CD4-positive, alpha-beta memory T cell (primary cell): ENCODE data around the gene TCP10L. TPM values are rescaled to one million over a fixed set of nuclear protein-coding genes. Genes with fewer than 3 reads are reported as not detected.
A peak's percentile ranks its signal among the peaks of the same experiment; 100 is the strongest.

ENCODE experiments used
- CTCF ChIA-PET: fragments of 350-600 bp; sonication (Branson Sonifier 250); formaldehyde crosslinking; loops from one replicate; lab custom pipeline; 2021; ENCODE audit warnings: inconsistent platforms; ENCODE audit not compliant: partially characterized antibody; lab: Charles Lee
- POLR2A ChIA-PET: fragments of 350-600 bp; sonication (Branson Sonifier 250); formaldehyde crosslinking; loops from one replicate; lab custom pipeline; 2021; ENCODE audit not compliant: partially characterized antibody; lab: Charles Lee
- DNase-seq, 5 donors: peaks; one replicate each; pipeline versions ENCODE4 v3.0.0 to v3.0.0-alpha.2; 2020 to 2022; ENCODE audit warnings: mixed read lengths in 1 of 5
- H3K27ac ChIP-seq: one replicate; pipeline ENCODE4 v1.7.0; 2013; ENCODE audit warnings: low read depth, low read length
- H3K27me3 ChIP-seq: 2 replicates; pipeline ENCODE4 v1.7.0; 2013; ENCODE audit warnings: mild to moderate bottlenecking, low read length, moderate library complexity; ENCODE audit not compliant: insufficient read depth
- H3K36me3 ChIP-seq: 2 replicates; pipeline ENCODE4 v1.7.0; 2013; ENCODE audit warnings: mild to moderate bottlenecking, low read length, moderate library complexity; ENCODE audit not compliant: insufficient read depth
- H3K4me1 ChIP-seq: 2 replicates; pipeline ENCODE4 v1.7.0; 2013; ENCODE audit warnings: mild to moderate bottlenecking, low read length, moderate library complexity; ENCODE audit not compliant: insufficient read depth
- H3K4me3 ChIP-seq, 2 donors: one replicate each; pipeline ENCODE4 v1.7.0; 2013; ENCODE audit warnings: low read length in 2 of 2, mild to moderate bottlenecking in 1 of 2
- H3K9me3 ChIP-seq, 2 donors: one replicate each; pipeline ENCODE4 v1.7.0; 2013; ENCODE audit warnings: low read length in 2 of 2, control low read depth in 1 of 2; ENCODE audit not compliant: control insufficient read depth in 1 of 2
- H3K27ac Mint-ChIP-seq, 7 donors: one replicate each; pipeline ENCODE4 v1.8.0; 2020 to 2021; ENCODE audit warnings: mixed read lengths in 7 of 7, mild to moderate bottlenecking in 6 of 7, inconsistent platforms in 3 of 7, moderate library complexity in 3 of 7
- H3K27me3 Mint-ChIP-seq, 2 donors: one replicate each; pipeline ENCODE4 v1.8.0; 2020 to 2021; ENCODE audit warnings: mixed read lengths in 2 of 2
- H3K36me3 Mint-ChIP-seq, 2 donors: one replicate each; pipeline ENCODE4 v1.8.0; 2020 to 2021; ENCODE audit warnings: mixed read lengths in 2 of 2, inconsistent platforms in 1 of 2, mild to moderate bottlenecking in 1 of 2
- H3K4me1 Mint-ChIP-seq, 4 donors: one replicate each; pipeline ENCODE4 v1.8.0; 2020 to 2021; ENCODE audit warnings: mixed read lengths in 4 of 4, mild to moderate bottlenecking in 1 of 4
- H3K4me3 Mint-ChIP-seq, 8 donors: one replicate each; pipeline ENCODE4 v1.8.0; 2020 to 2021; ENCODE audit warnings: mixed read lengths in 8 of 8, mild to moderate bottlenecking in 7 of 8, moderate library complexity in 6 of 8, inconsistent platforms in 3 of 8
- H3K9me3 Mint-ChIP-seq, 8 donors: one replicate each; pipeline ENCODE4 v1.8.0; 2020 to 2021; ENCODE audit warnings: mixed read lengths in 8 of 8, mild to moderate bottlenecking in 5 of 8, inconsistent platforms in 3 of 8, moderate library complexity in 1 of 8
- intact Hi-C: fragments of 100-400 bp; cut with micrococcal nuclease; formaldehyde crosslinking; loops from one replicate; pipeline ENCODE4 v1.15.1; 2023
- polyA plus RNA-seq, 2 donors: library from polyadenylated mRNA; unstranded; fragments of 300-500 nt; fragmentation: Illumina TruSeq; gene quantifications; one replicate each; pipeline ENCODE4 v1.2.3, GENCODE V29; 2021
- total RNA-seq, 2 experiments: library from RNA; stranded (reverse); gene quantifications; one replicate each; pipeline ENCODE4 v1.2.3, GENCODE V29; 2021

TCP10L gene
- total and polyA plus RNA-seq, 4 experiments from 2014 or later = 0.10 to 1.0 (median 0.55) TPM; not detected in 1

DNA sequence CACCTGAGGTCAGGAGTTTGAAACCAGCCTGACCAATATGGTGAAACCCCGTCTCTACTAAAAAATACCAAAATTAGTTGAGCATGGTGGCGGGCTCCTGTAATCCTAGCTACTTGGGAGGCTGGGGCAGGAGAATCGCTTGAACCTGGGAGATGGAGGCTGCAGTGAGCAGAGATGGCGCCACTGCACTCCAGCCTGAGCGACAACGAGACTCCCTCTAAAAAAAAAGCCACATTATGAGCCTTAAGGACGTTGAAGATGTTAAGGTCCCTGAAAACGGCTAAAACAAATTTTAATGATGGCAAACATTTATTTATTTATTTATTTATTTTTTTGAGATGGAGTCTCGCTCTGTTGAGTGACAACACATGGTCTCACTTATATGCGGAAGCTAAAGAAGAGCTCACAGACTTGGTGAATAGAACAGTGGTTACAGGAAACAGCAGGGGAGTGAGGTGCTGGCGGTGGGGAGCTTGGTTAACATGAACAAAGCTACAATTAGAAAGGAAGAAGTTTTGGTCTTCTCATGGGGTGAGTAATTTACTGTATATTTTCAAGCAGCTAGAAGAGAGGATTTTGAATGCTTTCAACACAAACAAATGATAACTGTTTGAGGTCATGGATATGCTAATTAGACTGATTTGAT lies 47.1 kb downstream of the TCP10L start:
- POLR2A ChIA-PET = interaction anchor here (1.0 to 1.1 kb wide), 2 partner anchors 31 to 126 kb away, joined by 3 read pairs; no protein-coding TSS in a partner anchor
- Mint-ChIP-seq H3K27ac (peak overlapping the region in 1 of 7 donors; percentile 8), H3K4me1 (peaks cover 11 to 26% (median 18%) of the 10 kb centered on the region in 4 donors), H3K36me3 (peaks cover 0 to 4% of the 10 kb centered on the region in 2 donors), H3K4me3 (peak overlapping the region in 3 of 8 donors; percentile 24 to 65 (median 57)), H3K9me3 (no peaks in the 10 kb centered on the region), H3K27me3 (no peaks in the 10 kb centered on the region)
- Histone ChIP-seq H3K27ac (no peak overlapping the region), H3K36me3 (no peaks in the 10 kb centered on the region), H3K4me1 (peaks cover 15% of the 10 kb centered on the region), H3K4me3 (no peak overlapping the region), H3K27me3 (no peaks in the 10 kb centered on the region), H3K9me3 (no peaks in the 10 kb centered on the region)
- CTCF ChIA-PET = interaction anchor here (1.0 kb wide), 2 partner anchors 31 to 32 kb away, joined by 3 read pairs; no protein-coding TSS in a partner anchor
- intact Hi-C loops = no loop called here
- DNase-seq = peak; percentile 10 to 39 (median 25)

DNA sequence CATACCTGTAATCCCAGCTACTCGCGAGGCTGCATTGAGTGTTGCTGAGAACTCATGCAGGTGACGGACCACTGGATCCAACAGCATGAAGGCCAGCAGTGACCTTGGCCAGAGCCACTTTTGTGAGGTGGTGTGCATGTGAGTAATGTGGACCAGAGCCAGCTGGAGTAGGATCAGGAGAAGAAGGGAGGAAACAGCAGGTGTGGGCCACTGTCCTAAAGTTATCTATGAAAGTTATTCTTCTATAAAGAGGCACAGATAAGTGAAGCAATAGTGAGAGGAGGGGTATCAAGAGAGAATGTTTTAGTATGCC lies 47.8 kb downstream of the TCP10L start:
- Histone ChIP-seq H3K27ac (no peak overlapping the region), H3K4me1 (peaks cover 15% of the 10 kb centered on the region), H3K4me3 (no peak overlapping the region), H3K9me3 (no peaks in the 10 kb centered on the region), H3K36me3 (no peaks in the 10 kb centered on the region), H3K27me3 (no peaks in the 10 kb centered on the region)
- ChIA-PET POLR2A (no interaction called here), CTCF (no interaction called here)
- Mint-ChIP-seq H3K4me3 (peak overlapping the region in 2 of 8 donors; percentile 3 to 29), H3K27ac (peak overlapping the region in 1 of 7 donors; percentile 39), H3K36me3 (peaks cover 0 to 8% of the 10 kb centered on the region in 2 donors), H3K27me3 (no peaks in the 10 kb centered on the region), H3K9me3 (no peaks in the 10 kb centered on the region), H3K4me1 (peaks cover 12 to 26% (median 19%) of the 10 kb centered on the region in 4 donors)
- intact Hi-C loops = no loop called here
- no peak for DNase-seq

DNA sequence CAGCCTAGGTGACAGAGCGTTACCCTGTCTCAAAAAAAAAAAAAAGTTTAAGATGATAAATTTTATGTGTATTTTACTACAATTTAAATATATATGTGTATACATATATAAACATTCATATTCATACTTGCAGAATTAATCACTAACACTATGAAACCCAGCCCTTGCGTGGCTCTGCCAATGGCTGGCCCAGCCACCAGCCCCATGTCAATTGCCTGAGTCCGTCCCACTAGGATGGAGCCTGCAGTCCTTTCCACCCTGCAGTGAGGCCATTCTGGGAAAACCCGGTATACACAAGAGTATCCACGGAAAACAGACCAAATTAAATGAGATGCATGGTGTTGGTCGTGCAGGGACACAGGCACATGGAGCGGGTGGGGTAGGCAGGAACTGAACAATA lies 49.7 kb downstream of the TCP10L start:
- ChIA-PET POLR2A (no interaction called here), CTCF (no interaction called here)
- no peaks in the 10 kb centered on the region for H3K9me3 Mint-ChIP-seq
- Histone ChIP-seq H3K9me3 (no peaks in the 10 kb centered on the region), H3K27me3 (no peaks in the 10 kb centered on the region), H3K27ac (no peak overlapping the region), H3K36me3 (no peaks in the 10 kb centered on the region), H3K4me3 (no peak overlapping the region), H3K4me1 (peaks cover 15% of the 10 kb centered on the region)
- H3K4me3 Mint-ChIP-seq = no peak overlapping the region
- intact Hi-C loops = no loop called here
- H3K27me3 Mint-ChIP-seq = no peaks in the 10 kb centered on the region
- H3K27ac Mint-ChIP-seq = no peak overlapping the region
- H3K36me3 Mint-ChIP-seq = peaks cover 0 to 8% of the 10 kb centered on the region in 2 donors
- DNase-seq = no peak
- peaks cover 12 to 30% (median 20%) of the 10 kb centered on the region in 4 donors for H3K4me1 Mint-ChIP-seq

DNA sequence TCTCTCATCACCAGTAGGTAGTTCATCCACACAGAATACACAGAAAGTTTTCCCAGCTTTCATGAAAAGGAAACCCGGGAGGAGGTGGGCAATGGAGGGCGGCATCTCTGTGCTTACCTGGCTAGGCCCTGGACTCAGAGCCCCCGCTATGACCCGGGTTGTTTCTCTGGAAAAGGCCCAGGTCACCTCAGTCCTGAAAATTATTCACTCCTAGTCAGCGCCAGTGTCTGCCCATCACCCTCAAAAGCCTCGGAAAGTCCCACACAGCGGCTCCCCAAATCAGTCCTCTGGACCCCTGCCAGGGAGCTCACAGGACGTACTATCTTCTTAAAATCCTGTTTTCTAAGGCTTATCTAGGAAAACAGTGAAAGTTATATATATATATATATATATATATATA lies 51.2 kb downstream of the TCP10L start:
- no peak for DNase-seq
- intact Hi-C loops = no loop called here
- ChIA-PET POLR2A (no interaction called here), CTCF (no interaction called here)
- Mint-ChIP-seq H3K9me3 (no peaks in the 10 kb centered on the region), H3K4me1 (peaks cover 13 to 25% (median 20%) of the 10 kb centered on the region in 4 donors), H3K4me3 (no peak overlapping the region), H3K27ac (no peak overlapping the region), H3K27me3 (no peaks in the 10 kb centered on the region), H3K36me3 (peaks cover 0 to 8% of the 10 kb centered on the region in 2 donors)
- no peaks in the 10 kb centered on the region for H3K9me3 ChIP-seq
- no peak overlapping the region for H3K4me3 ChIP-seq
- H3K36me3 ChIP-seq = no peaks in the 10 kb centered on the region
- peaks cover 15% of the 10 kb centered on the region for H3K4me1 ChIP-seq
- H3K27ac ChIP-seq = no peak overlapping the region
- H3K27me3 ChIP-seq = no peaks in the 10 kb centered on the region

DNA sequence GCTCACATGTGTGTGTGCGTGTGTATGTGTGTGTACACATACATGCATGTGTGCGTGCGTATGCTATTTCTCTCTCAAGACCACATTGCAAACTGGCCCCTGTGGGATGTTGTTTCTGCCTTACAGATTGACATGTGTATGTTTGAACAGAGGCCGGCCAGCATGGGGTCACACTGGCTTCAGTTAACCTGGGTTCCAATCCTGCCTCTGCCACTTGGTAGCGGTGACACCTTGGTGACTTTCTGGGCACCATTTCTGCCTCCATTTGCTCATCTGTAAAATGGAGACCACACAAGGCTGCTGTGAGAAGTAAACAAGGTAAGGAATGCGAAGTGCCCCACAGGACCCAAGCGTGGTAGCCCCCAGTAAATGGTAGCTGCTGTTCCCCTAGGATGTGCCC lies 51.7 kb downstream of the TCP10L start:
- Mint-ChIP-seq H3K36me3 (peaks cover 0 to 8% of the 10 kb centered on the region in 2 donors), H3K27ac (peak overlapping the region in 1 of 7 donors; percentile 3), H3K27me3 (no peaks in the 10 kb centered on the region), H3K9me3 (no peaks in the 10 kb centered on the region), H3K4me1 (peaks cover 11 to 22% (median 17%) of the 10 kb centered on the region in 4 donors), H3K4me3 (no peak overlapping the region)
- Histone ChIP-seq H3K27ac (no peak overlapping the region), H3K36me3 (no peaks in the 10 kb centered on the region), H3K27me3 (no peaks in the 10 kb centered on the region), H3K4me3 (no peak overlapping the region), H3K4me1 (peaks cover 11% of the 10 kb centered on the region), H3K9me3 (no peaks in the 10 kb centered on the region)
- CTCF ChIA-PET = no interaction called here
- intact Hi-C loops = no loop called here
- DNase-seq = no peak
- POLR2A ChIA-PET = no interaction called here

DNA sequence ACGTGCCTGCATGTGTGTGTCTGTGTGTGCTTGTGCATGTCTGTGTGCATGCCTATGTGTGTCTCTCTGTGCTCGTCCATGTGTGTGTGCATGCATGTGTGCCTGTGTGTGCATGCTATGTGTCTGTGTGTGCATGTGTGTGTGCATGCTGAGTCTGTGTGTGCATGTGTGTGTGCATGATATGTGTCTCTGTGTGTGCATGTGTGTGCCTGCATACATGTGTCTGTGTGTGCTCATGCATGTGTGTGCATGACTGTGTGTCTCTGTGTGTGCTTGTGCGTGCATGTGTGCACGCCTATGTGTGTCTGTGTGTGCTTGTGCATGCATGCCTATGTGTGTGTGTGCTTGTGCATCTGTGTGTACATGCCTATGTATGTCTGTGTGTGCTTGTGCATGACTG lies 52.3 kb downstream of the TCP10L start:
- H3K9me3 Mint-ChIP-seq = no peaks in the 10 kb centered on the region
- H3K4me1 Mint-ChIP-seq = peaks cover 7 to 17% (median 14%) of the 10 kb centered on the region in 4 donors
- Histone ChIP-seq H3K27me3 (no peaks in the 10 kb centered on the region), H3K4me1 (peaks cover 8% of the 10 kb centered on the region), H3K36me3 (no peaks in the 10 kb centered on the region), H3K27ac (no peak overlapping the region), H3K4me3 (no peak overlapping the region), H3K9me3 (no peaks in the 10 kb centered on the region)
- CTCF ChIA-PET = no interaction called here
- H3K36me3 Mint-ChIP-seq = peaks cover 0 to 8% of the 10 kb centered on the region in 2 donors
- no peak overlapping the region for H3K4me3 Mint-ChIP-seq
- POLR2A ChIA-PET = no interaction called here
- H3K27me3 Mint-ChIP-seq = no peaks in the 10 kb centered on the region
- no peak for DNase-seq
- intact Hi-C loops = no loop called here
- no peak overlapping the region for H3K27ac Mint-ChIP-seq

DNA sequence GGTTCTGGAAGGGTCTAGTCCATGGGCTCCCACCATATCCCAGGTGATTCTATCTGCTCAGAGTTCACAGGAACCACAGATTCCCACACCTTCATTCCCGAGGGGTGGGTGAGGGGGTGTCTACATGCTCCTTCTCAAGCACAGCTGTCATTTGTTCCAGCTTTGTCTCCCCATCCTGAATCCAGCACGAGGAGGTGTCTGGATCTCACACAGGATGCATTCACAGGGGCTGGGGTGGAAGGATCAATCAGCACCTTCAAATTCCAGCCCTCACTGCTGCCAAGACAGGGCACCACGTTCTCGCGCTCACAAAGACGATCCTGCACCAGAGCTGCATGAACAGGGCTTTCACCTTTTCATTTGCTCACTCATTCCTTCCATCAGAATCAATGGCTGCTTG lies 52.7 kb downstream of the TCP10L start:
- ChIA-PET POLR2A (no interaction called here), CTCF (no interaction called here)
- H3K4me1 Mint-ChIP-seq = peaks cover 7 to 17% (median 14%) of the 10 kb centered on the region in 4 donors
- Histone ChIP-seq H3K27me3 (no peaks in the 10 kb centered on the region), H3K27ac (no peak overlapping the region), H3K36me3 (no peaks in the 10 kb centered on the region), H3K9me3 (no peaks in the 10 kb centered on the region), H3K4me3 (no peak overlapping the region), H3K4me1 (peaks cover 8% of the 10 kb centered on the region)
- H3K4me3 Mint-ChIP-seq = no peak overlapping the region
- H3K36me3 Mint-ChIP-seq = peaks cover 0 to 8% of the 10 kb centered on the region in 2 donors
- no peak for DNase-seq
- H3K27me3 Mint-ChIP-seq = no peaks in the 10 kb centered on the region
- no peak overlapping the region for H3K27ac Mint-ChIP-seq
- intact Hi-C loops = no loop called here
- H3K9me3 Mint-ChIP-seq = no peaks in the 10 kb centered on the region
